NAMALWA (cell line): ENCODE data around the gene ACOXL.
"Not testable (repeated sequence)": the region's sequence is repeated elsewhere in the genome, so short reads cannot be mapped to it uniquely, and the experiment has no call there.

Experiments
- DNase-seq: peaks from one replicate; pipeline ENCODE4 v3.0.0-alpha.2; 2015; ENCODE audit warnings: low spot score

The ACOXL gene

DNA sequence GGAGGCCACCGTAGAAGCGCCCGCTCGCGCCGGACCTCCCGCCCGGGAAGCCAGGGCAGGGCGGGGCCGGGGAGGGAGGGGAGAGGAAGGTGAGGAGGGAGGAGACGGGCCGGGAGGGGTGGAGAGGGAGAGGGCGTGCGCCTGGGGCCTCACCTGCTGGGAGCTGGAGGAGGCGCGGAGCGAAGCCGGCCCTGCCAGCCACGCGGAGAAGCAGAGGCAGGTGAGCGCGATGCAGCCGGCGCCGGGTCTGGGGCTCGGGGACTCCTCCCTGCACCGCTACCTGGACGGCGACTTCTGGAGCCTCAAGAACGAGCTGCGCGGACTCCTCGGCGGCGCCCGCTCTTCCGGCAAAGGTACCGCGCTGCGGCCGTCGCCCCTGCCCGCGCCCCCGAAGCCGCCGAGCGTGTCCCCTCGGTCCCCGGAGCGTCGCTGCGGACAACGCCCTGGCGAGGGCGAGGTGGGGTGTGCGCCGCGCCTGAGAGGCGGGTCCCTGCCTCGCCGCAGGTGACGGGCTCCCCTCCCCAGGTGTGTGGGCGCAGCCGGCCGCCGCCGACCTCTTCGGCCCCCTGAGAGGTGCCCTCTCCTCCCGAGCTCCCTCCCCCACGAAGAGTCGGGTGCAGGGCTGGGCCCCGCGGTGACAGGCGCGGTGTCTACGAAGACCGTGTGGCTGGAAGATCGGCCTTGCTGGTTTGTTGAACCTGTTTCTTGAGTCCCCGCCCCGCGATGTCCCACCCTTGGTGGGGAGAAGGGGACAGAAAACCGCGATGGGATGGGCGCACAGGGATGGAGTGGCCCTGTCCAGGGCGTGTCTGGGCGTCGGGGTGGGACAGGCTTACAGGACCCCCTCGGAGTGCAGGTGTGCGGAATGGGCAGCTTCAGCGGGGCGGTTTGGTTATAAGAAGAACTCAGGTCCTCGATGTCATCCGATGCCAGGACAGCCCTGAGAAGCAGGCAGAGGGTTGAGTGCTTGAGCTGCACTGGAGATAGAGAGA is at the start of gene ACOXL:
TSS of gene ACOXL (plus strand) at position 152 of the 992 bp plus-strand sequence. CDS start 35,817 bp downstream, outside the sequence.
- no peak for DNase-seq

DNA sequence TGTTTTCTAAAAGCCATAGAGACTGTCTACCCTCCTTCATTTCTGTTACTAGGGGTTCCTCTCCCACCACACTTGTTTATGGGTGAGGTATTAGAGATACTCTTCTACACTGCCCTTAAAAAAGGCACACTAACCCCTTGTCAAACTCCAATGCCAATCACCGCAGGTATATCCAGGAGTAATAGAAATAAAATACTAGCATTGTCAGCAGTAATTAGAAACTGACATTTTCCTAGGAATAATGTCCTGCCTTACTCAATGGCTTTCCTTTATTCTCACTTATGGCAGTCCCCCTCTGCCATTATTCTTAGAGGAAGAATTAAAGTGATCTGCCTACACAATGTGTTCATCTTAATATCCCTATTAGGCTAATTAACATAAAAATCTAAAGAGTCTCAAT is 49.5 kb upstream of the ACOXL start:
- no peak for DNase-seq

DNA sequence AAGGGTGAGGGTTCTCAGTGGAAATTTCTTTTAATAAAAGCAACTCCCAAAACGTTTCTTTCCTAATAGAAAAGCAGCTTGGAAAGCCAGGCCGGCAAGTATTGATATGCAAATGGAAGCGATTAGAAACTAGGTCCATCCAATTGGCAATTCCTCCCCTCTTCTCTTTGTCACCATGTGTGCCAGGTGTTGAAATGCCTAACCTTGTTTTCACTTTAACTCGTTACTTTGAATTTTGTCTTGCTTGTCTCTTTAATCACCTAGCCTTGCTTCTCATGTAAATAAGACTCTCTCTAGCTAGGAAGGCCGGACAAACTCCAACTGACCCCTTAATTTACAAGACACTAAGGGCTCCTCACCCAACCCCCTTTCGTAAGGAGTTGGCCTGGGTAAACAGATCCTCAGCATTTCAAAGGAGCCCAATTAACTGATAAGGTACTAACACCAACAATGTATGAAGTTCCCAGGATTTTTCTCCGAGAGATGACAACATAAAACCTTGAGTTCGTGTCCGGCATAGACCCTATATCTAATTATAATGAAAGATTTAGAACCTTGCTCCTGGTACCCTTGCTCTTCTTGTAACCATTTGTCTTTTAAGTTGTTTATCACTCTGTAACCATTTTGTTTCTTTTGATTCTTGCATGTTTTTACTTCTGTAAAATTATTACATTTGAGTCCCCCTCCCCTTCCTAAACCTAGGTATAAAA is 44.4 kb upstream of the ACOXL start:
- DNase-seq, result not testable (repeated sequence)

DNA sequence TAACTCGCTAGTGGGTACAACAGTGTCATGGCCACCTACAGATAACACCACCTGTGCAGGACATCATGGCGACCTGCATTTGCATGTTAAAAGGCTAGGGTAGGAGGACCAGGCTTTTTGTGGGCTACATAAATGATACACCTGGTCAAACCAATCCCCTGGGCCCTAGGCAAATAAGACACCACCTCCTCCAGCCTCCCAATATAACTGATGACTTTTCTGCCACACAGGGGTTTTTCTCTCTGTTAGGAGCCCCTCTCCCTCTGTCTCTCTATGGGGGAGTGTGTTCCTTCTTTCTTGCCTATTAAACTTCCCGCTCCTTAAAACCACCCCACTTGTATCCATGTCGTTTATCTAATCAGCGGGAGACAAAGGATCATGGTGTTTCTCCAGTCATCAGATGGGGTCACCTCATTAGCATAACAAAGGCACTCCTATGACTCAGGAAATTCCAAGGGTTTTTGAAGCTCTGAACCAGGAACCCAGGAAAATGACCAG is 43.7 kb upstream of the ACOXL start:
- no peak for DNase-seq

DNA sequence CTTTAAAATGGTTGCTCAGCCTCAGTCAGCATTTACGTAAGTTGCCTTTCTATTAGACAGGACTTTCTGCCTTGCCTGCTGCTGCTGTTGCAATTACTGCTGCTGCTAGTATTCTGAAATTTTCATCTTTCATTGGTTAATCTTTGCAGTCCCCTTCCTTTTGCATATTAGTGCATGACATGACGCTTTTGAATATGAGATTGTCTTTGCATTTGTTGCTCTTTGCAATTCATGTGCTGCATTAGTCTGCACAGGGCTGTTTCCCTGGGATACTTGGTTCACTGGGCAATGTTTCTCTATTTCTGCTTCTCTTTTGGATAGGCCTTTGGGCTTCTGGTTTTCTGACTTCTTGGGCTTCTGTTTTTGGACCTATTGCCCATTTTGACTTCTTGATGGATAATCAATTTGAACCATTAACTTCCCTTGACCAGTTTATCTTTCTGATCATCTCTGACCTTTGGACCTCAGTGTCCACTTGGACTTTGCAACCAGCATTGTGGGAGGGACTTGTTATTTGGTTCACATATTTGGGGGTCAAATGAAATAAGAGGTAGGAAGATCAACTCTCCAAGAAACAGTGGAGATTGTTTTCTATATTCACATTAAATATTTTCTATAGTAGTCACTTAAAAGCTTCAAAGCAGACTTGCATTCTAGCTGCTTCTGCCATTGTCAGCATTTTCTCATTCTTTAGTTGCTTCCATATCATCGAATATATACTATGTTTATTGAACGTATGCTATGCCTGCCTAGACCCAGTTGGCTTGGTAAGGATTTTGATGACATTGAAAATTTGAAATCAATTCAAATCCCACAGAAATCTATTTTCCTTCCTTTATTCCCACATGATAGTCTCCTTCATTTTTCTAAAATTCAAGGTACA is 42.0 kb upstream of the ACOXL start:
- no peak for DNase-seq

DNA sequence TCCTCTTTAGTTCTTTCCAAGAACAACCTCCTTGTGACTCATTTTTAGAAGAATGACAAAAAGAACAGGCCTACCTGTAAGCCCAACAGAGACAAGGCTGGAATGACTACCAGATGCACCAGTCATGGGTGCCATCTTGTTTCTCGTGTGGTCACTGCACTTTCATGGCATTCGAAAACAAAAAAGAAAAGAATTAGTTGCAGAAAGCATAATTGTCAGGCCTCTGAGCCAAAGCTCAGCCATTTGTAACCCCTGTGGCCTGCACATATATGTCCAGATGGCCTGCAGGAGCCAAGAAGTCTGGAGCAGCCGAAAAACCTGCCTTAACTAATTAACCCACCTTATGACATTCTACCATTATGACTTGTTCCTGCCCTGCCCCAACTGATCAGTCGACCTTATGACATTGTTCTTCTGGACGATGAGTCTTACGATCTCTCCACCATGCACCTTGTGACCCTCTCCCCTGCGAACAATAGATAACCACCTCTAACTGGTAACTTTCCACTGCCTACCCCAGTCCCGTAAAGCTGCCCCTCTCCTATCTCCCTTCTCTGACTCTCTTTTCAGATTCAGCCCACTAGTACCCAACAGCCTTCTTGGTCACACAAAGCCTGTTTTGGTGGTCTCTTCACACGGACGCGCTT is 40.6 kb upstream of the ACOXL start:
- no peak for DNase-seq

DNA sequence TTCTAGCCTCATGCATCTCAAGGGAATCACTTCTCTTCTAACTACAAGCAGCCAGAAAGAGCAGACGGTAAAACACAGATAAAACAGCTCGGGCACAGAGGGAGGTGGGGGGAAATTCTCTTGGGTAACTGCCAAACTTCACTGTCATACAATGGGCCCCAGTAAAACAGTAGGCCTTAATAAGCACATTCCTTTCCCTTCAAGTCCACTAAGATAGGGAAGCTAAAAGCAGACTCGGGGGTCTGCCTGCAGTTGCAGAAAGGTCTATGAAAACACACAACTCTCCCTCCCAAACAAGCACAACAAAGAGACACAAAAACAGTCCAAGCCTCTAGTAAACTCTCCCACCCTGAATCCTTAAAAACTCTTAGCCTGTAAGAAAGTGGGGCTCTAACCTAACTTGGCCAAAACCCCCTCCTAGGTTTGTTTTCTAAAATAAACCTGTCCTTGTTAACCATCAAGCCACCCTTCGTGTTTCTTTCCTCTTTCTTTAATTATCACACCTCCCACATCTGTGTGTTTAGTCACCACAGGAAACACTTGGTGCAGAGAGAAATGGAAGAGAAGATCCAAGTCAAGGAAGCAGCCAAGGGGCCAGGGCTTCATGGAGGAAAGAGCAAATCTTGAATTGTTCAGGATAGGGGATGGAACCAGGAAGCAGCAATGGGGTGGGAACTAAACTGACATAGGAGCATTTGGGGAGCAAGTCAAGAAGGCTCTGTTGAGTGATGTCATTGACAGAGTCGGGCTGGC is 37.1 kb upstream of the ACOXL start:
- not testable (repeated sequence) for DNase-seq

DNA sequence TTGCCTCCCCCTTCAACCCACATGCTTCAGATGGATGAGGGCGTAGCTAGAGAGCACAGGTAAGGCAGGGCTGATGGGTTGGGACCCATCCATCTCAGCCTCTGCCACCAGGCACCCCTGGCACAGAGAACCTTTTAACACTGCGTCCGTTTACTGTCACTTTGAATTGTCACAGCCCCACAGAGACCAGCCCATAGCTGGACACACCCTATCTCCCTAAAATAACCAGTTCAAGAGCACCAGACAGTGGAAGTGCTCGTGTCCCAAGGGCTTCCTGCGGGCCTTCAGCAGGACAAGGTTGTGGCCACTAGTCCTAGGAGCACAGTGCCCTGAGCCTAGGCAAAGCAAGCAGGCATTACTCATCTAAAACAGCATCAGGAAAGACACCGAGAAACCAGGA is 34.1 kb upstream of the ACOXL start:
- DNase-seq, result not testable (repeated sequence)

DNA sequence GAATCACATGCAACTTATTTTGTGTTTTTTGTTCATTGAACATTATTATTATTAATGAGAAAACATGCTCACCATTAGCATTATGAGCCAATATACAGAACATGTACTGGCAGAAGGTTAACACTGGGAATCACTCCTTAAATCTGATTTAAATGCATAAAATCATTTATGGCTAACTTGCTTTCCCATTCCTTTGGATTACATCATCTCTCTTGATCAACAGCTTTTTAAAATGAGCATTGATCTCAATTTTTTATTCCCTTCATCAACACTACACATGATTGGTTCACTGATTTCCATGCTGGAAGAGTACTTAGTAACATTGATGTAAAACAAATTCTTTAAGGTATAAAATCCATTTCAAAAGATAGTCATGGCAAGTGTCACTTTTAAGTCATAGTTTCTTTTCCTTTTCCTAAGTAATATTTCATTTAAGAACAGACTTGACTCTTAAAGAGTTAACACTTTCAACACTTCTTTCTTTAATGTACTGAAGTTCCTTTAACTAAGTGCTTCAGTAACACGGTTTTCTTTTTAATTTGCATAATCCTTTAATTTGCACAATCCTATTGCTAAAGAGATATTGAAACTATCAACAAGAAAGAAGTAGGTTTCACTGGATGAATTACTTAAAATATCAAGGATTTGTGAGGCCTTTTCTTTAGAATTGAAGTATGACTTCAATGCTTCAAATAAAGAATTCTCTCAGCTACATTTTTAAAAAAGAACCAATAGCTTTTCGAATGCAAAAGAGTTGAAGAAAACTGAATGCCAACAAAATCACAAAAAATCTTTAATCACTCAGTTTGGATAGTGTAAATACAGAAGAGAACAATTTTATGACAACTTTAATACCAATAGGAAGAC is 29.6 kb upstream of the ACOXL start:
- no peak for DNase-seq

DNA sequence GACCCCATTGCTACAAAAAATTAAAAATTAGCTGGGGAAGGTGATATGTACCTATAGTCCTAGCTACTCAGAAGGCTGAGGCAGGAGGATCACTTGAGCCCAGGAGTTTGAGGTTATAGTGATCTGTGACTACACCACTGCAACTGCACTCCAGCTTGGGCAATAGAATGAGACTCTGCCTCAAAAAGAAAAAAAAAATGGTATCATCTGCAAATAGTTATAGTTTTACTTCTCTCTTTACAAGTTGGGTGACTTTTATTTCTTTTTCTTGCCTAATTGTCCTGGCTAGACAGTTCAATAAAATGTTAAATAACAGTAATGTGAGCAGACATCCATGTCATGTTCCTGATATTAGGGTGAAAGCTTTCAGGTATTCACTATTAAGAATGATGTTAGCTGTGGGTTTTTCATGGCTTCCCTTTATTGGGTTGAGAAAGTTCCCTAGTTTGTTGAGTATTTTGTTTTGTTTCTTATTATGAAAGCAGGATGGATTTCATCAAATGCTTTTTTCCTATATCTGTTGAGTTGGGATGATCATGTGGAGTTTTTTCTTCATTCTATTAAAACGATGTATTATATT is 24.9 kb upstream of the ACOXL start:
- no peak for DNase-seq

DNA sequence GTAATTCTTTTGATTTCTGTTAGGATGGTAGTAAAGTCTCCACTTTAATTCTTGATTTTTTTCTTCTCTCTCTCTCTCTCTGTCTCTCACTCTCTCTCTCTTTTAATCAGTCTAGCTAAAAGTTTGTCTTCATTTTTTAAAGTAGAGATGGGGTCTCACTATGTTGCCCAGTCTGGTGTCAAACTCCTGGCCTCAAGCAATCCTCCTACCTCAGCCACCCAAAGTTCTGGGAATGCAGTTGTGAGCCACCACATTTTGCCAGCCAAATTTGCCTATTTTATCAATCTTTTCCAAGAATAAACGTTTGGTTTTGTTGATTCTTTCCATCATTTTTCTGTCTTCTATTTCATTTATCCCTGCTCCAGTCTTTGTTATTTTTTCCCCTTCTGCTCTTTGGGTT is 23.9 kb upstream of the ACOXL start:
- no peak for DNase-seq

DNA sequence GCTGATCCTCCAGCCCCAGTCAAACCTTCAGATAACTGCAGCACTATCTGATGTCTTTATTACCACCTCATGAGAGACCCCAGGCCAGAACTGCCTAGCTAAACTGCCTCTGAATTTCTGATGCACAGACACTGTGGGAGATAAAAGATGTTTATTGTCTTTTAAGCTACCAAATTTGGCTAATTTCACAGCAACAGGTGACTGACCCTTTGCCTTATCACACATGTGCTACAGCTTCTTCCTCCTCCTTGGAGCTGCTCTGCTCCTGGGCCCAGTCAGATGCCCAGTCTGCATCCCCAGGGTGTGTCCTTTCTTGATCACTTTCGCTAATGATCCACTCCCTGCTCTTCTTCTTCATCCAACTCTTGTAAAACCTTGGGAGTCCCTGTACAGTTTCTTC is 19.6 kb upstream of the ACOXL start:
- no peak for DNase-seq

DNA sequence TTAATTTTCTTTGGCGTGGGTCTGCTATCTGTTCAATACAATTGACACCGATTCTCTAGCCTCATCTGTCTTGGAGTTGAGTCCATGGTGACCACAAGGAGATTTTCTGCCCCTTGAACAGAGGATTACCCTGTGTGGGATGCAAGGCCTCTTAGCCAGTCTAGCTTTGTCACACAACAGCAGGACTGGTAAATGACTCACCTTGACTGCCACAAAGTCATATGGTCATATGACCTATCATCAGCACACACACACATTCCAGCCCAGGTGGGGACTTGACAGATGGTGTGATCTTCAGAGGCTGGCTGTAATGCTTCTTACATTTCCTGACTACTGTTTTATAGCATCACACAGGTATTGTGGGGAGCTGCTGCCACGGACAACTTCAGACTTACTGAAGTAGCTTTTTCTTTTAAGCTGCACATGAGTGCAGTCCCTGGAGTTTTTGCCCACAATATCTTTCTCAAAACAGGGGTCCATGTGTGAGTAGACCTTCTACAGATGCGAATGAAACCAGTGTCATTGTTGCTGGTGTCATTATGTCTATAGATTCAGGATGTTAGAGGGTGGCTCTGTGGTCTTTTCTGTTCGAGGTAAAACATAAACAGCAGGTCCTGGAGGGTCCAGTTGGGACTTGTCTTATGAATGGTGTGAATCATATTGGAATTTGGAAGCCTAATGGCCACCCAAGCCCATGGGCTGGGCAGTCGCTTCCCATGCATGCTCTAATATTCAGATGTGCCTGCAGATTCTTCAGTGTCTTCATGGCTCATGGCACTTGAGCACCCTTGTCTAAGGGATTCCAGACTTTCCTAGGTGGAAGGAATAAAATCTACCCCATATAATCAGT is 18.6 kb upstream of the ACOXL start:
- no peak for DNase-seq

DNA sequence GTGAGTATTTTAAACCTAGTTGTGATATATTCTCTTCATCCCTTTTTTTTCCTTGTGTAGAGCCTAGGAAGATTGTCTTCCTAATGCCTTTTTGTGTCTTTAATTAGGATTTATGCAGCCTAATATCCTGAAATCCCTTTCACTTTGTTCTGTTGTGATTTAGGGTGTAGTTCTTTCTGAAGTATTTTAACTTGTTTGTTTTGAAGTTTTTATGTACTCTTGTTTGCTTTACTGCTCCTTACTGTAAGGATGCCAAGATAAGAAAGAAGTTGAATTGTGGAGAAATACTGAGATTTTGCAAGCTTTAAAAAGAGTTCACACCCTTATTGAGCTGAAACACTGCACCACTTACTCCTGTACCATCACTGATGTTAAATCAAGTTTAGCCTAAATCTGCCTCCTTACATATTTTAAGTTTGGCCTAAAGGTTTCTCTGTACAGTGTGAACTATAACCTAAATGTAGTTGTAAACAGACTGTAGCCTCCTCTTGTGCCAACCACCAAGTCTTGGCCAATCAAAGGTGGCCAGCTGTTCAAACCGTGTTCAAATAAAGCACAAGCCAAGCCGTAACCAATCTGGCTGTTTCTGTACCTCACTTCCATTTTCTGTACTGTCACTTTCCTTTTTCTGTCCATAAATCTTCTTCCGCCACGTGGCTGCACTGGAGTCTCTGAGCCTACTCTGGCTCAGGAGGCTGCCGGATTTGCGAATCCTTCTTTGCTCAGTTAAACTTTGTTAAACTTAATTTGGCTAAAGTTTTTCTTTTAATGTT is 17.7 kb upstream of the ACOXL start:
- no peak for DNase-seq

DNA sequence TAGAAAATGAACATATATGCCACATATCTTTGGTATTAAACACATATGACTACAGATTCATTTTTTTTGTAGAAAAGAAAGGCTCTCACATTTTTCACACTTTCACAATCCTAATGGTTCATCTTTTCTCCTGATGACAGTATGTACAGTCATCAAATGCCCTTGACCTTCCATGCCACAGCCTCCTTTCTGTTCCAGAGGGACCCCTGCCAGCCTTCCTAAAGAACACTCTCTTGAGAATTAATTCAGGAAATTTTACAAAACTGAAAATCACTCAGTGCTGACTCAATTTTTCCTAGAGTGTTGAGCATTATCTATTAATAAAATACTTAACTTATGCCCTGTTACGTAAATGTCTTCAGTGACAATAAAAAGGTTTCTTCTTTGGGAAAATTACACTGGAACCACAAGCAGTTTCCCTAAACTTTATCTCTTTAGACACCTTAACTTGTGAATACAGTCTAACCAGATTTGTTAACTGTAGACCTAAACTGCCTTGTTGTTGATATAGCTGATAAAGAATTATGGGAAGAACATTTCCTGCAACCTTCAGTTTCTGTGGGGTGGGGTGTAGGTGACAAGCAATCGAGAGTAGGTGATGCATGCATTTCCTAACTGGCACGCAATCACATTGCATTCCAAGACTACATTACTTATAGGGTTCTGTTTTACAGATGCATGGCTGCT is 15.3 kb upstream of the ACOXL start:
- DNase-seq, result no peak

DNA sequence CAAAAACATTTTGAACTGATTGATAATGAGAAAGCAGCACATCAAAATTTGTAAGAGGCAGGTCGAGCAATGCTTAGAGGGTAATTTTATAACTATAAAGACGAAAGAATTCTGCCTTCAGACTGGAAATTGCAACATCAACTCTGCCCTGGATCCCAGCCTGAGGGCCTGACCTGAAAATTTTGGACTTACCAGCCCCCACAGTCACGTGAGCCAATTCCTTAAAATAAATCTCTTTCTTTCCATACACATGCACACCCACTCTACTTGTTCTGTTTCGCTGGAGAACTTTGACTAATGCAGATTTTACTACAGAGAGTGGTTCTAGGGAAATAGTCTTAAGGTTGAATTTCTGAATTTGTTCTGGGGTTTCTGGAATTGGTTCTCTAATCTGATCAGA is 14.6 kb upstream of the ACOXL start:
- DNase-seq, result no peak

DNA sequence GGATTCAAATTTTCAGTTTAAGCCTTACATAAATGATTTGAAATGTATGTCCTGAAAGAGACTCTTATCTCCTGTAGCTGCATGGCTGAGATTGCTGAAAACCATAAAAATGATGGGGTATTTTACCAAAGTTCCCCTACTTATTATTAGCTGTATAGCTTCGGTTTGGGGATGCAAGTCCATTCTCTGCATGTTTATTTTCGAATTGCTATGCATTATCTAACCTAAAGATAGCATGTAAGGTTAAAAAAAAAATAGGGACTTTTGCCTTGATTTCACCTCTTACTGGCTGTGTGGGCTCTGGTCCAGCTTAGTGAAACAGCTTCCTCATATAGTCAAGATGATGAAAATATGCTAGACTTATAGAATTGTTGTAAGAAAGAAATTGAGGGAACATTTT is 14.0 kb upstream of the ACOXL start:
- DNase-seq, result no peak
